GM19452 (cell line): ENCODE measurements around the gene PGAP3.

Experiments
- ATAC-seq: cut with Tn5 transposase; IDR thresholded peaks from one replicate; pipeline ENCODE4 v1.9.1; 2021; ENCODE audit not compliant: unreplicated experiment

PGAP3 gene

DNA sequence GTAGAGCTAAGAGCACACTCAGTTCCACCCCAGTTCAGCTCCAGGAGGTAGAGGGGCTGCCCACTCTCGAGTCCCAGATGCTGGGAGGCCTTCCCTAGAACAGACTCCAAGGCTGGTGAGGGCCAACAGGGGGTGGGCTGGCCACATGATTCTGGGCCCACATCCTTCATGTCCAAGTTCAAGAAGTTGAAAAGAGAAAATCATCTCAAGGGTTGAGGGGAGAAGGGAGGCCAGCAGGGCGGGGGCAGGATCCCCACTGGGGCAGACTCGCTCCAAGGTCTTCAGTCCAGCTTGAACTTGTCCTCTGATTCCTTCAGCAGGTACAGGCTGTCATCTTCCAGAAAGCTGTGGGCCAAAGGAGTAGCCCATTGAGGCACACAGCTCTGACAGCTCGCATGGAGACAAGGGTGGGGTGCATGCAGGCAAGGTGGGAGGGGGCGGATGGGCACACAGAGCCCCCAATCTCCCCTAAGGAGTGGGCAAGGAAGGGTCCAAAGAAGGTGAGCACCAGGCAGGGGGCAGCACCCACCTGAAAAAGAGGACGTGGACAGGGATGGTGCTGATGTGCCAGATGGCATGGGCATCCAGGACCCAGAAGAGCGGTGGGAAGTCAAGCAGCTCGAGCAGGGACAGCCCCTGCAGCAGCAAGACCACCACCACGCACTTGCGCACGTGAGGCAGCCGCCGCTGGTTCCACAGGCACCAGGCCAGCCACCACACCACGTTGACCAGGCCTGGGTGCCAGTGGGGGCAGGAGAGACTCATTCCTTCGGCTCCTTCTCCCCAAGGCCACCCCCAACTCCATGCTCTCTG lies 15.1 kb downstream of the PGAP3 start:
- ATAC-seq = no peak

DNA sequence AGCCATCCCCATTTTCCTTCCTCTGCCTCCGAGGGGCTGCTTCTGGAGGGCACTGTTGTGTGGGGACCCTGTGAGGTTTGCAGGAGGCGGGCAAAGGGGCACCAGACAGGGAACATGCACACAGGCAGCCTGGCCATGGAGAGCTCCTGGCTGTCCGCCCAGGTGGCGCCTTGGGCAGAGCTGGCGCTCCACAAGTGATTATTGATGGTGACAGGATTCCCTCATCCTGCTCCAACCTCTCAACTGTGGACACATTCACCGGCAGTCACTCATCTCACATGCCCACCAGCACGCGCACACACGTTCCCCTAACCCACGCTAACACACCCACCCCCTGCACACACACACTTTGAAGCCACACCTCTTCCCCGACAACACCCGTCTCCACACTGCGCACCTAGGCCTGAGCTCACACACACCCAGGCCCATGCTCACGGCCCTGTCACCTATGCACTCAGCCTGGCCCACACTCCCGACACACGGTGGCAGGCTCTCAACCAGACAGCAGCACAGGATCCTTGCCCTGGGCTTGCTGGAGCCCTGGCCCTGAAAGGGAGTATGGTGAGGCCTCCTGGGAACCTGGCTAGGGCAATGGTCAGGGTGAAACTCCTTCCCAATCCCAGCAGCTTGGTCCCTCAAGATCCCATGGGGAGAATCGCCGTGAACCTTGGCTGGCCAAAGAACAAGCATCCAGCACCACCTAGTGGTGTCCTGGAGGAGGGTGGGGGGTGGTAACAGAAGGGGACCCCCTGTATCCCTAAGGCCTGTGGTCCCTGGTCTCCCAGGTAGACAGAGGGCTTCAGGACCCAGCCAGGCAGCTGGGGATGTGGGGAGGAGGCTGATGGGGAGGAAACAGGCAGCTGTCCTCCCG lies 16.0 kb downstream of the PGAP3 start:
- no peak for ATAC-seq

DNA sequence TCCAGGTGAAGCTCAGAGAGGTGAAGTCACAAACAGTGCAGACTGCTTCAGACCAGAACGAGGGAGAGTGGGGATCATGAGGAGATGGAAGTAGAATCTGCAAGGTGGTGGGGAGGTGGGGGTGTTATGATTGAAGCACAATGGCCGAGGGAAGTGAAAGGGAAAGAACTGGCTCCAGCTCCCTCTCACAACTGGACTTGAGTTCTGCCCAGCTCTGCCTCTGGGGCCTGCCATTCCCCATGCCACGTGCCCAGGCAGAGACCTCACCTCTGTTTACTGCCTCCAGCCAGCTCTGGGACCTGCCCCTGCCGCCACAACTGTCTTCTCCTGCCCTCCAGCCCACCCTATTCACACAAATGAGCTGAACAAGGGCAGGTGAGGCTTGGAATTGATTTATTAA lies 17.1 kb downstream of the PGAP3 start:
- no peak for ATAC-seq

DNA sequence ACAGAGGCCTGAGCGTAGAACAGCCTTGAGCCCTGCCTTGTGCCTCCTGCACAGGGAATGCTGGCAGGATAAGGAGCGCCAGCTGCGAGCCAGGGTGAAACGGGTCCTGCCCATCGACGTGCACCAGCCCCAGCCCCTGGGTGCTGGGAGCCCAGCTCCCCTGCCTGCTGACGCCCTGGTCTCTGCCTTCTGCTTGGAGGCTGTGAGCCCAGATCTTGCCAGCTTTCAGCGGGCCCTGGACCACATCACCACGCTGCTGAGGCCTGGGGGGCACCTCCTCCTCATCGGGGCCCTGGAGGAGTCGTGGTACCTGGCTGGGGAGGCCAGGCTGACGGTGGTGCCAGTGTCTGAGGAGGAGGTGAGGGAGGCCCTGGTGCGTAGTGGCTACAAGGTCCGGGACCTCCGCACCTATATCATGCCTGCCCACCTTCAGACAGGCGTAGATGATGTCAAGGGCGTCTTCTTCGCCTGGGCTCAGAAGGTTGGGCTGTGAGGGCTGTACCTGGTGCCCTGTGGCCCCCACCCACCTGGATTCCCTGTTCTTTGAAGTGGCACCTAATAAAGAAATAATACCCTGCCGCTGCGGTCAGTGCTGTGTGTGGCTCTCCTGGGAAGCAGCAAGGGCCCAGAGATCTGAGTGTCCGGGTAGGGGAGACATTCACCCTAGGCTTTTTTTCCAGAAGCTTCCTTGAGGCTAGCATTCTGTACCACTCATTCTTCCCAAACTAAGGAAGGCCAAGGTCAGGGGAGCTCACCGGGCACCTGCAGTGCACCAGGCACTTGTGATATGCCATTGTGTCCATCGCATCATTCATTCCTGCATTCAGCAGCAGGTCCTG lies 17.7 kb downstream of the PGAP3 start:
- no peak for ATAC-seq

DNA sequence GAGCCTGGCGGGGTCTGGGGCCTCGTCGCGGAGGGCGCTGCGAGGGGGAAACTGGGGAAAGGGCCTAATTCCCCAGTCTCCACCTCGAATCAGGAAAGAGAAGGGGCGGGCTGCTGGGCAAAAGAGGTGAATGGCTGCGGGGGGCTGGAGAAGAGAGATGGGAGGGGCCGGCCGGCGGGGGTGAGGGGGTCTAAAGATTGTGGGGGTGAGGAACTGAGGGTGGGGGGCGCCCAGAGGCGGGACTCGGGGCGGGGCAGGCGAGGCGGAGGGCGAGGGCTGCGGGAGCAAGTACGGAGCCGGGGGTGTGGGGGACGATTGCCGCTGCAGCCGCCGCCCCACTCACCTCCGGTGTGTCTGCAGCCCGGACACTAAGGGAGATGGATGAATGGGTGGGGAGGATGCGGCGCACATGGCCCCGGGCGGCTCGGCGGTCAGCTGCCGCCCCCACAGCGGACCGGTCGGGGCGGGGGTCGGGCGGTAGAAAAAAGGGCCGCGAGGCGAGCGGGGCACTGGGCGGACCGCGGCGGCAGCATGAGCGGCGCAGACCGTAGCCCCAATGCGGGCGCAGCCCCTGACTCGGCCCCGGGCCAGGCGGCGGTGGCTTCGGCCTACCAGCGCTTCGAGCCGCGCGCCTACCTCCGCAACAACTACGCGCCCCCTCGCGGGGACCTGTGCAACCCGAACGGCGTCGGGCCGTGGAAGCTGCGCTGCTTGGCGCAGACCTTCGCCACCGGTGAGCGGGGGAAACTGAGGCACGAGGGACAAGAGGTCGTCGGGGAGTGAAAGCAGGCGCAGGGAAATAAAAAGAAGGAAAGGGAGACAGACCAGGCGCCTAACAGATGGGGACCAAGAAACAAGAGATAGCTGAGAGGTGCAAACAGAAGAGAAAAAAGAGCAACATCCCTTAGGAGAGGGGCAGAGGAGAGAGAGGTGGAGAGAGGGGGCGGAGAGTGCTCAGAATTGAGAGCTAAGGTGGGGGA lies 19.6 kb downstream of the PGAP3 start, which contains the start of gene PNMT:
PNMT (plus strand) TSS at position 509 of the 980 bp plus-strand sequence; CDS start at position 532, 23 bp downstream.
- ATAC-seq = no peak

DNA sequence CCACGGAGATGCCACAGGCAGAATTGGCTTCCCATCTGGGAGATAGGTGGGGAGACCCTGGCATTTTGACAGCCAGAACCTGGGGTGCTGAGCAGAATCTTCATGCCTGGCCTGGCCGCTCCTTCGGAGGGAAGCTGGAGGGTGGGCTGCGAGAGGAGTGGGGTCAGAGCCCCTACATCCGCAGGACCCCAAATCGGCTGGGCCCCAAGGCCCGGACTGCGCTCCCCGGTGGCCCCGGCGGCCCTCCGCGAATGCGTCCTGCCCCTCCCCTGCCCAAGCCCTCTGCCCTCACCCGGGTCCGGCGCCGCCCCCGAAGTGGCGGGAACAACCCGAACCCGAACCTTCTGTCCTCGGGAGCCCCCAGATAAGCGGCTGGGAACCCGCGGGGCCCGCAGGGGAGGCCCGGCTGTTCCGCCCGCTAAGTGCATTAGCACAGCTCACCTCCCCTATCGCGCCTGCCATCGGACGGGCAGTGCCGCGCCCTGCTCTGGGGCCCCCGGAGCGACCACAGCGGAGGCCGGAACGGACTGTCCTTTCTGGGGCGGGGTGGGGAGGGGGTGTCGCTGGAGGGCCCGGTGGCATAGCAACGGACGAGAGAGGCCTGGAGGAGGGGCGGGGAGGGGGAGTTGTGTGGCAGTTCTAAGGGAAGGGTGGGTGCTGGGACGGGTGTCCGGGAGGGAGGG lies 20.5 kb downstream of the PGAP3 start:
- no peak for ATAC-seq

DNA sequence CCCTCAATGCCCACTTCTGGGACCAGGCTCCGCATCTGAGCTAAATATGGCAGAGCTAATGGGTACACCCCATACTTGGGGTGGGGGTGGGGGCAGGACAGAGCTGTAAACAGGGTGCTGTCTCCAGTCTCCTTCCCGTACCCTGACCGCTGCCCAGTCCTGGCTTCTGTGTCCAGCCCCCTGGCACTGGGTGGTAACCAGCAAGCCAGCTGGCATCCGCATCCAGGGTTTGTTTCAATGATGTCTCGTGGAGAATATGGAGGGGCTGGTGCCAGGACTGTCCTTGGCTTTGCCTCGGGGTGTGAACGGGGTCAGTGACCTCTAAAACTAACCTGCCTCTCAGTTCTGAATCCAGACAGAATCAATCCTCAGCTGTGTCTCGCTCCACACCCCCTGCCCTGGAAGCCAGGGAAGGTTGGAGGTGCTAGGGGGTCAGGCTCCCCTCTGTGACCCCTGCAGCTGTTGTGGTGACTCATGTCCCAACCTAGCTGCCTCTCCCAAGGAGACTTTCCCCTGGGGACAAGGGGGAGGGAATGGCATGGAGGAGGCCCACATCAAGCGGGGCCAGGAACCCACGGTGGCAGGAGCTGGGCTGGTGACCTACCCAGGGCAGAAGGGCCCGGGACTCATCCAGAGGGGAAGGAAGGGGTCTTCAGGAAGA lies 21.1 kb downstream of the PGAP3 start:
- ATAC-seq = no peak

DNA sequence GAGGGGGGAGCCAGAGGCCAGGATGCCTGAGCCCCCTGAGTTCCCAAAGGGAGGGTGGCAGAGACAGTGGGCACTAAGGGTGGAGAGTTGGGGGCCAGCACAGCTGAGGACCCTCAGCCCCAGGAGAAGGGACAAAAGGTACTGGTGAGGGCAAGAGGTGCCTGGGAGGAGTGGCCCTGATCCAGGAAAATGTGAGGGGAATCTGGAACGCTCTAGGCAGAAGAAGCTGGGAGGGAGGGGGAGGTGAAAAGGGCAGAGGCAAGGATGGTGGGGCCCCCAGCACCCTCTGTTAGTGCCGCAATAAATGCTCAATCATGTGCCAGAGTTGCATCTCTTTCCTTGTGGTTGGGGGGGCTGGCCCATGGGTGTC lies 21.6 kb downstream of the PGAP3 start:
- ATAC-seq = no peak

DNA sequence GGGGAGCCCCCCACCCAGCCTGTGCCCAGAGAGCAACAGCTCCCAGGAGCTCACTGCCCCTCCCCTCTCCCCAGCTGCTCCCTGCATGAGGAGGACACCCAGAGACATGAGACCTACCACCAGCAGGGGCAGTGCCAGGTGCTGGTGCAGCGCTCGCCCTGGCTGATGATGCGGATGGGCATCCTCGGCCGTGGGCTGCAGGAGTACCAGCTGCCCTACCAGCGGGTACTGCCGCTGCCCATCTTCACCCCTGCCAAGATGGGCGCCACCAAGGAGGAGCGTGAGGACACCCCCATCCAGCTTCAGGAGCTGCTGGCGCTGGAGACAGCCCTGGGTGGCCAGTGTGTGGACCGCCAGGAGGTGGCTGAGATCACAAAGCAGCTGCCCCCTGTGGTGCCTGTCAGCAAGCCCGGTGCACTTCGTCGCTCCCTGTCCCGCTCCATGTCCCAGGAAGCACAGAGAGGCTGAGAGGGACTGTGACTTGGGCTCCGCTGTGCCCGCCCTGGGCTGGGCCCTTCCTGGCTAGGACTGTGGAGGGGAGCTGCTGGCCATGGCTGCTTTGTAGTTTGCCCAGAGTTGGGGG lies 22.1 kb downstream of the PGAP3 start:
- no peak for ATAC-seq

DNA sequence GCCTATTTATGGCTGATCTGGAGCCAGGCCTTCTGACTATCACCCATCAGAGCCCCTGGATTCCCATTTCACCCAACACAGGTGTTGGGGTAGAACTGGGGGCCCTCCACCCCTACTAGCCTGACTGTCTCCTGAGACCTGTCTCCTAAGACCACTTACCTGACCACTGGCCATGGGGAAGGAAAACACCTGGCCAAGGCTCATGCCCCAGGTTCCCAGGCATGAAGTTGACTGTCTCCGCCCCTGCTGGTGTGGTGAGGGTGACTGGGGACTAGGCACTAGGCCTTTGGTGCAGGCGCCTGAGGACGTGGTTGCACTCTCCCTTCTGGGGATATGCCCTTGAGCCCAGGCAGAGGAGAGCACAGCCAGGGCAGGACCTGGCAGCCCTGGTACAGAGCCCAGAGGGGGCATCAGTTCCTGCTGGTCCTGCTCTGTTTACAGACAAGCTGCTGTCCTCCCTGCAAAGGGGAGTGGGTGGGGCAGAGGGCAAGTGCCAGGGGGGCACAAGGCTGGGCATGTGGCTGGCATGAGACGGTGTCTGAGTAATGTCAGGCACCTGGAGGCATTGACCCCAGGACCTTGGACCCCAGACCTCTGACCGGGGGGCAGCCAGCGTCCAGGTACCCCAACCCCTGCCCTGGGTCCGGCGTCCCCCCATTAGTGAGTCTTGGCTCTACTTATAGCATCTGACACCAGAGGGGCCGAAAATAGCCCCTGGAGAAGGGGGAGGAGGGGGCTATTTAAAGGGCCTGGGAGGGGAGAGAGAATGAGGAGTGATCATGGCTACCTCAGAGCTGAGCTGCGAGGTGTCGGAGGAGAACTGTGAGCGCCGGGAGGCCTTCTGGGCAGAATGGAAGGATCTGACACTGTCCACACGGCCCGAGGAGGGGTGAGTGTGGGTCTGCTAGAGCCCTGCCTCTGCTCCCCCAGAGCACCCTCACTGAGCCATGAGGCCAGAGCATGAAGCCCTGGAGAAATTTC lies 23.0 kb downstream of the PGAP3 start, which contains the start of gene TCAP:
TCAP (plus strand) TSS at position 769 of the 981 bp plus-strand sequence; CDS start at position 780, 11 bp downstream.
- ATAC-seq = no peak

DNA sequence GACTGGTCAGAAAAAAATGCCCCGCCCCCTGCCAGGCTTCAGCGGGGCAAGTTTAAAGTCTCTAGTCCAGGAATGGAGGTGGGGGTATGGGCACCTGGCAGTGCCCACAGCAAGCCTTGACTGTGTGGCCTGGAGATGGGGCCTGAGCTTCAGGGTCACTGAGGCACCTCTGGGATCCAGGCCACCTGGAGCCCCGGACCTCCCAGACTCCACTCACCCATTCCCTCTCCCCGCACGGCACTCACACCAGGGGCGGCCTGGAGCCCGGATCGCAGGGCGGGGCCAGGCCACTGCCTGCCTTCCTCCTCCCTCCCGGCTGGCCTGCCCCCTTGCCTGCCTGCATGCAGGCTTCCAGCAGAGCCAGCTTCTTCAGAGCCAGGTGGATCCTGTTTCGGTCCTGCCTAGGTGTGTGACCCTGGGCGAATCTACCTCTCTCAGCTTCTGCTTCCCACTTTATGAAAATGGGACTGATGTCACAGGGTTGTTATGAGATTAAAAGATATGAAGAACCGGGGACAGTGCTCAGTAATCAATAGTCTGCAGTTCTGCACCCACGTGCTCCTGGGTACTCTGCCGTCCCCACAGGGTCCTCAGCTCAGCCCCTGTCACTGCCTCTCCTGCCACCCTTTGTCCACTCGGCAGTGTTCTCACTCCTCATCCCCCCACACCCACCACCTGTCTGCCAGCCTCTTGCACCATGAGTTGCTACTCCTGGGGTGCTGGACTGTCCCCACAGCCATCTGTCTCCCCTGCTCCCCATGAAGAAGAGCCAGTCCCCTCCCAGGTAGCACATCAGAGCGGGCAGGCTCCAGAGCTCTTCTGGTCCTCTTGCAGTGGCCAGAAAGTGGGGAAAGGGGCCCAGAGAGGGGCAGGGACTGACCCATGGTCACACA lies 23.9 kb downstream of the PGAP3 start:
- no peak for ATAC-seq

DNA sequence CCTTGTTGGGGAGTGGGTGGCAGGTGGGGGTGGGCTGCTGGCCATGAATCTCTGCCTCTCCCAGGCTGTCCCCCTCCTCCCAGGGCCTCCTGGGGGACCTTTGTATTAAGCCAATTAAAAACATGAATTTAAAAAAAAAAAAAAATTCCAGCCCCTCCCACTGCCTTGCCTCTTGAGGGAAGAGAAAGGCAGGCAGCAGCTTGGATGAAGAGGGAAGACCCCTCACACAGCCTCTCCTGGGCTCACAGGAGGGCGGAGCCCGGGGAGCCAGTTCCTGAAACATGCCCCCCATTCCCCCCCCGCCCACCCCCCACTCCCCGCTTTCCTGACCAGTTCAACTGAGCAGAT lies 24.5 kb downstream of the PGAP3 start:
- no peak for ATAC-seq

DNA sequence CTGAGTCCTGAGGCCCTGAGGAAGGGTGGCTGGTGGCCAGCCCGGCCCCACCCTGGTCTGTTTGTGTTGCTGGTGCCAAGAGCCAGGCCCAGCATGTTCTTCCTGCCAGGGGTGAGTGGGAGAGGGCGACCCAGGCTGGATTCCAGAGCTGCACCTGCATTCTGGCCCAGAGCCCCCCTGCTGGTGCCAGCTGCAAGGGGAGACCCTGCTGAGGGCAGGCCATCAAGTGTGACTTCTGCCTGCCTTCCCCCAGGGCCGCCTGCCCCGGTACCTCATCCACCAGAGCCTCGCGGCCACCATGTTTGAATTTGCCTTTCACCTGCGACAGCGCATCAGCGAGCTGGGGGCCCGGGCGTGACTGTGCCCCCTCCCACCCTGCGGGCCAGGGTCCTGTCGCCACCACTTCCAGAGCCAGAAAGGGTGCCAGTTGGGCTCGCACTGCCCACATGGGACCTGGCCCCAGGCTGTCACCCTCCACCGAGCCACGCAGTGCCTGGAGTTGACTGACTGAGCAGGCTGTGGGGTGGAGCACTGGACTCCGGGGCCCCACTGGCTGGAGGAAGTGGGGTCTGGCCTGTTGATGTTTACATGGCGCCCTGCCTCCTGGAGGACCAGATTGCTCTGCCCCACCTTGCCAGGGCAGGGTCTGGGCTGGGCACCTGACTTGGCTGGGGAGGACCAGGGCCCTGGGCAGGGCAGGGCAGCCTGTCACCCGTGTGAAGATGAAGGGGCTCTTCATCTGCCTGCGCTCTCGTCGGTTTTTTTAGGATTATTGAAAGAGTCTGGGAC lies 25.1 kb downstream of the PGAP3 start:
- ATAC-seq = no peak

DNA sequence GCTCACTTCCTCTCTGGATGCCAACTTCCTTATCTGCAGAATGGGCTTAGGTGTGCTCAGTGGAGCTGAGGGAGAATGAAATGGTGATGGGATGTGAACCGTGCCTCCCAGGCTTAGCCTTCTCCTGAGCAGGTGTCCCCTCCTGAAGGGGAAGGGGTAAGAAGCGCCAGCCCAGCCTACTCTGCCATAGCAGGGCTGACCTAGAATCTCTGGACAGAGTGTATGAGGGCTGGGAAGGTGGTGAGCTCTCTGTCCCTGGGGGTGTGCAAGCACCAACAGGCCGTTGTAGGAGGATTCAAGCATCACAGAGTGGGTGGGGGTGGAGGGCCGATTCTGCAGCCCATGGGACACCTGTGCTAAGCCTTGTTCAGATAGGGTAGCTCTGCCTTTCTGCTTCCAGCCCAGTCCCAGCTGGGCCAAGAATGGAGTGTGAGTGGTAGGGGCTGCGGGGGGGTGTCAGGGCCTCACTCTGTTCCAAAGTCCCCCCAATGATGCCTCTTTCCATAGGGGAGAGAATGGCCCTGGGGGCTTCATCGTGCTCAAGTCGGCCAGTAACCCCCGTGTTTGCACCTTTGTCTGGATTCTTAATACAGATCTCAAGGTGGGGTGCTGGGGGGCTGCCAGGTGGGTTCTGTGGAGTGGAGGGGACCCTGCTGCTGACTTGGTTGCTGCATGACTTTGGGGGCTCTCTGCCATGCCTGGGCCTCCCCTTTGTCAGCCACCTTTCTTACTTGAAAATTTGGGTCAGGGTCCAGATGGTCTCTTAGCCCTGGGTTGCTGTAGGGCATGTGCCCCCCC lies 25.9 kb downstream of the PGAP3 start:
- ATAC-seq = no peak
